Erythroblast (primary cell): Measurements from ENCODE around the gene FAF2.

ENCODE experiments used
- GATA1 ChIP-seq: IDR thresholded peaks from 2 replicates; pipeline ENCODE4 v1.6.1; 2011; ENCODE audit warnings: low read depth, mild to moderate bottlenecking, control low read depth, low read length, moderate library complexity
- POLR2A ChIP-seq: IDR thresholded peaks from 2 replicates; pipeline ENCODE4 v1.6.1; 2011; ENCODE audit warnings: mild to moderate bottlenecking, low read length

- TF ChIP-seq POLR2A (no peak), GATA1 (no peak)
These were observed 90.8 kb downstream of the FAF2 start for GRCh38 chr5:176538989-176539384.
